HepG2 (cell line): ENCODE data around the gene ATOSB. TPM values are rescaled to one million over a fixed set of nuclear protein-coding genes. Genes with fewer than 3 reads are reported as not detected.
A peak's percentile ranks its signal among the peaks of the same experiment; 100 is the strongest.

Source experiments
- BCL3 ChIP-seq: sonication (generic); formaldehyde crosslinking; IDR thresholded peaks from 2 replicates; pipeline ENCODE4 v1.5.1; 2020; ENCODE audit warnings: mild to moderate bottlenecking, missing genetic modification reagents, moderate library complexity
- CREB1 ChIP-seq, 2 experiments: fragments of 450-650 bp in 1 of 2; IDR thresholded peaks; 2 replicates each; pipeline ENCODE4 v1.6.1; 2016 to 2017; ENCODE audit warnings: control low read depth in 1 of 2, mild to moderate bottlenecking in 1 of 2, missing compliant biosample characterization in 1 of 2, missing genetic modification characterization in 1 of 2
- ELF1 ChIP-seq: sonication (generic); formaldehyde crosslinking; IDR thresholded peaks from 2 replicates; pipeline ENCODE4 v1.4.0; 2020; ENCODE audit warnings: missing genetic modification reagents
- ESRRA ChIP-seq: sonication (generic); formaldehyde crosslinking; IDR thresholded peaks from 2 replicates; pipeline ENCODE4 v1.5.1; 2020; ENCODE audit warnings: mild to moderate bottlenecking, low read depth, missing genetic modification reagents
- FIP1L1 ChIP-seq: fragments of 200-400 bp; formaldehyde crosslinking; IDR thresholded peaks from 2 replicates; pipeline ENCODE4 v1.6.1; 2018; ENCODE audit warnings: low read depth, mild to moderate bottlenecking, low read length, moderate library complexity, borderline replicate concordance; ENCODE audit not compliant: insufficient read depth
- FOXA1 ChIP-seq, 2 experiments: fragments of 450-650 bp in 1 of 2; sonication (generic) in 1 of 2; formaldehyde crosslinking in 1 of 2; IDR thresholded peaks; 2 replicates each; pipeline versions ENCODE4 v1.4.0 to v1.6.1; 2016 to 2020; ENCODE audit warnings: missing genetic modification reagents in 1 of 2
- GABPA ChIP-seq, 2 experiments: IDR thresholded peaks; 2 replicates each; pipeline ENCODE4 v1.6.1; 2011 to 2016; ENCODE audit warnings: low read depth in 2 of 2, low read length in 1 of 2, missing biosample characterization in 1 of 2, missing genetic modification characterization in 1 of 2
- NFYB ChIP-seq: sonication (generic); formaldehyde crosslinking; IDR thresholded peaks from 2 replicates; pipeline ENCODE4 v1.4.0; 2020; ENCODE audit warnings: missing genetic modification reagents
- PPARG ChIP-seq: conservative IDR thresholded peaks from 2 replicates; pipeline ENCODE4 v1.6.1; 2016; ENCODE audit warnings: missing biosample characterization, missing genetic modification reagents
- PRPF4 ChIP-seq: fragments of 200-400 bp; formaldehyde crosslinking; IDR thresholded peaks from 2 replicates; pipeline ENCODE4 v1.6.1; 2016; ENCODE audit warnings: low read length, low read depth; ENCODE audit not compliant: poor library complexity, severe bottlenecking
- SAP130 ChIP-seq: IDR thresholded peaks from 2 replicates; pipeline ENCODE4 v1.6.1; 2016; ENCODE audit warnings: low read depth
- SMAD9 ChIP-seq: sonication (generic); formaldehyde crosslinking; IDR thresholded peaks from 2 replicates; pipeline ENCODE4 v1.5.1; 2020; ENCODE audit warnings: mild to moderate bottlenecking, missing genetic modification reagents
- SP4 ChIP-seq: sonication (generic); formaldehyde crosslinking; IDR thresholded peaks from 2 replicates; pipeline ENCODE4 v1.8.1; 2023; ENCODE audit warnings: mild to moderate bottlenecking, missing genetic modification reagents
- TFAP4 ChIP-seq: sonication (generic); IDR thresholded peaks from 2 replicates; pipeline ENCODE4 v1.6.1; 2016; ENCODE audit warnings: low read depth, borderline replicate concordance
- TRIM22 ChIP-seq: fragments of 450-650 bp; IDR thresholded peaks from 2 replicates; pipeline ENCODE4 v1.6.1; 2017
- U2AF2 ChIP-seq: fragments of 200-400 bp; formaldehyde crosslinking; IDR thresholded peaks from 2 replicates; pipeline ENCODE4 v1.6.1; 2017; ENCODE audit warnings: low read depth, mild to moderate bottlenecking, low read length
- ZBTB21 ChIP-seq: sonication (generic); formaldehyde crosslinking; IDR thresholded peaks from 2 replicates; pipeline ENCODE4 v1.4.0; 2020; ENCODE audit warnings: missing genetic modification reagents
- ZMYM2 ChIP-seq: sonication (generic); formaldehyde crosslinking; IDR thresholded peaks from 2 replicates; pipeline ENCODE4 v1.8.0; 2022; ENCODE audit warnings: mild to moderate bottlenecking, missing genetic modification reagents
- ZMYM3 ChIP-seq: sonication (generic); formaldehyde crosslinking; IDR thresholded peaks from 2 replicates; pipeline ENCODE4 v1.5.1; 2020; ENCODE audit warnings: mild to moderate bottlenecking, missing genetic modification reagents
- ZNF143 ChIP-seq: sonication (generic); formaldehyde crosslinking; IDR thresholded peaks from 2 replicates; pipeline ENCODE4 v1.4.0; 2020; ENCODE audit warnings: missing genetic modification reagents
- ZNF333 ChIP-seq: sonication (generic); formaldehyde crosslinking; IDR thresholded peaks from 2 replicates; pipeline ENCODE4 v1.4.0; 2020; ENCODE audit warnings: mild to moderate bottlenecking, missing genetic modification reagents, borderline replicate concordance
- ZNF616 ChIP-seq: sonication (generic); formaldehyde crosslinking; IDR thresholded peaks from 2 replicates; pipeline ENCODE4 v1.5.0; 2020; ENCODE audit warnings: low read depth, mild to moderate bottlenecking, missing genetic modification reagents
- ZNF75D ChIP-seq: sonication (generic); formaldehyde crosslinking; IDR thresholded peaks from 2 replicates; pipeline ENCODE4 v1.8.1; 2023; ENCODE audit warnings: missing genetic modification reagents, mild to moderate bottlenecking, borderline replicate concordance
- ZNF772 ChIP-seq: sonication (generic); formaldehyde crosslinking; IDR thresholded peaks from 2 replicates; pipeline ENCODE4 v1.5.0; 2020; ENCODE audit warnings: mild to moderate bottlenecking, missing genetic modification reagents
- polyA plus RNA-seq, 8 experiments: library from polyadenylated mRNA; depleted of rRNA in 3 of 8; stranded (reverse) in 7 of 8; unstranded in 1 of 8; fragments of >200 nt; fragmentation: Illumina TruSeq in 4 of 8; extraction: Trizol in 4 of 8; gene quantifications; 2 replicates each; pipeline versions ENCODE4 v1.2.1 to v1.2.3, GENCODE V29; 2011 to 2016; ENCODE audit warnings: low read depth in 4 of 8, missing spikeins in 1 of 8, mixed read lengths in 1 of 8; ENCODE audit not compliant: insufficient read depth in 1 of 8
- total RNA-seq, 5 experiments: library from RNA; depleted of rRNA; stranded (reverse); fragments of >200 nt; fragmentation: Illumina TruSeq; extraction: Trizol; gene quantifications; 2 replicates each; pipeline ENCODE4 v1.2.3, GENCODE V29; 2016; ENCODE audit warnings: low read depth in 1 of 5

ATOSB gene
- total and polyA plus RNA-seq, 2 of the 13 experiments (the other 11 are each of a cell fraction or from before 2014, with no cell fraction given): 1.9 to 6.4 TPM

GRCh38 chr9:35072461-35073278, 43.0 kb downstream of the ATOSB start, which contains the start of gene VCP (continued):
- TF ChIP-seq TRIM22 (no peak), GABPA (IDR thresholded peaks at IDR 0.05; ENCODE audit: low read depth, low read length) (no peak), GABPA (CRISPR knock-in tag; IDR thresholded peaks at IDR 0.05; ENCODE audit: low read depth) (peak; percentile 71; the same call in 1 of the 2 replicates), SMAD9 (no peak), SAP130 (CRISPR knock-in tag) (peak; percentile 66), PPARG (CRISPR knock-in tag) (no peak), BCL3 (CRISPR knock-in tag) (no peak), U2AF2 (no peak), ZNF75D (CRISPR knock-in tag) (no peak), ZNF616 (CRISPR knock-in tag) (peak; percentile 56; the same call in 1 of the 2 replicates), SP4 (CRISPR knock-in tag) (peak; percentile 87), ZBTB21 (CRISPR knock-in tag) (no peak), ZNF772 (CRISPR knock-in tag) (peak; percentile 89; the same call in 1 of the 2 replicates), CREB1 (IDR thresholded peaks at IDR 0.05) (peak; percentile 96), CREB1 (CRISPR knock-in tag; IDR thresholded peaks at IDR 0.05) (peak; percentile 96), PRPF4 (no peak), ELF1 (CRISPR knock-in tag) (peak; percentile 72), TFAP4 (no peak), FOXA1 (IDR thresholded peaks at IDR 0.05) (no peak), FOXA1 (CRISPR knock-in tag; IDR thresholded peaks at IDR 0.05) (0 out of 2 replicates have a peak, but pooled peaks have one; percentile 21), ZNF143 (CRISPR knock-in tag) (no peak), ESRRA (CRISPR knock-in tag) (no peak), FIP1L1 (no peak), NFYB (CRISPR knock-in tag) (peak; percentile 98), ZMYM3 (peak; percentile 47; the same call in 1 of the 2 replicates), ZNF333 (CRISPR knock-in tag) (no peak; the same call in 1 of the 2 replicates), ZMYM2 (CRISPR knock-in tag) (no peak)
